Measurements from ENCODE around the gene ZBTB44. TPM values are rescaled to one million over a fixed set of nuclear protein-coding genes. Genes with fewer than 3 reads are reported as not detected.
A peak's percentile ranks its signal among the peaks of the same experiment; 100 is the strongest.

ZBTB44 gene
- total and polyA plus RNA-seq, 3 donors from 2014 or later: 103 to 158 (median 125) TPM

GRCh38 chr11:130215531-130216220 is 99.0 kb downstream of the ZBTB44 start:
- Histone ChIP-seq H3K9me3 (no peaks in the 10 kb centered on the region), H3K27me3 (no peaks in the 10 kb centered on the region), H3K4me3 (no peak overlapping the region), H3K27ac (peak overlapping the region in 1 of 2 donors; percentile 54), H3K36me3 (ENCODE audit: low read depth, missing control alignments) (no peaks in the 10 kb centered on the region), H3K4me1 (peaks cover 21% of the 10 kb centered on the region)
- DNase-seq: peak; percentile 14
- WGBS, 2 donors: 45 to 49% methylated on average over 13 of the region's 13 CpGs
- TF ChIP-seq CTCF (IDR thresholded peaks at IDR 0.05): no peak
- TF ChIP-seq POLR2A (IDR thresholded peaks at IDR 0.05): no peak
- intact Hi-C loops (cut with DNase I; ENCODE audit: low total_unique reads): loop anchor here (10.0 kb wide), 1 partner anchor 209 kb away; the partner anchor contains the start of gene ADAMTS8

GRCh38 chr11:130214861-130215530 is 99.7 kb downstream of the ZBTB44 start:
- 84 to 88% methylated on average over 6 of the region's 6 CpGs for WGBS, 2 donors
- no peak for DNase-seq
- H3K4me1 ChIP-seq: peaks cover 21% of the 10 kb centered on the region
- intact Hi-C loops (cut with DNase I; ENCODE audit: low total_unique reads): loop anchor here (10.0 kb wide), 1 partner anchor 210 kb away; the partner anchor contains the start of gene ADAMTS8
- TF ChIP-seq CTCF (IDR thresholded peaks at IDR 0.05) (no peak), POLR2A (IDR thresholded peaks at IDR 0.05) (no peak)
- H3K9me3 ChIP-seq: no peaks in the 10 kb centered on the region
- H3K36me3 ChIP-seq (ENCODE audit: low read depth, missing control alignments): no peaks in the 10 kb centered on the region
- no peak overlapping the region for H3K27ac ChIP-seq
- H3K4me3 ChIP-seq: no peak overlapping the region
- no peaks in the 10 kb centered on the region for H3K27me3 ChIP-seq

- Histone ChIP-seq H3K4me3 (no peak overlapping the region), H3K27me3 (no peaks in the 10 kb centered on the region), H3K4me1 (peaks cover 21% of the 10 kb centered on the region), H3K36me3 (ENCODE audit: low read depth, missing control alignments) (no peaks in the 10 kb centered on the region), H3K9me3 (no peaks in the 10 kb centered on the region), H3K27ac (no peak overlapping the region)
- WGBS, 2 donors: 87 to 88% methylated on average over 9 of the region's 9 CpGs
- DNase-seq: no peak
- intact Hi-C loops (cut with DNase I; ENCODE audit: low total_unique reads): loop anchor here (10.0 kb wide), 1 partner anchor 211 kb away; the partner anchor contains the start of gene ADAMTS8
- TF ChIP-seq POLR2A (IDR thresholded peaks at IDR 0.05) (no peak), CTCF (IDR thresholded peaks at IDR 0.05) (no peak)
These were observed 100.8 kb downstream of the ZBTB44 start for GRCh38 chr11:130213979-130214281.

GRCh38 chr11:130213143-130213978 is 101.4 kb downstream of the ZBTB44 start:
- Histone ChIP-seq H3K4me3 (no peak overlapping the region), H3K4me1 (peaks cover 21% of the 10 kb centered on the region), H3K27ac (no peak overlapping the region), H3K9me3 (no peaks in the 10 kb centered on the region), H3K36me3 (ENCODE audit: low read depth, missing control alignments) (no peaks in the 10 kb centered on the region), H3K27me3 (no peaks in the 10 kb centered on the region)
- no peak for TF ChIP-seq POLR2A (IDR thresholded peaks at IDR 0.05)
- TF ChIP-seq CTCF (IDR thresholded peaks at IDR 0.05): peak; percentile 72 to 98 (median 90)
- WGBS, 2 donors: 28 to 62% methylated on average over 12 to 28 of the region's 28 CpGs
- peak; percentile 77 for DNase-seq
- intact Hi-C loops (cut with DNase I; ENCODE audit: low total_unique reads): loop anchor here (10.0 kb wide), 1 partner anchor 211 kb away; the partner anchor contains the start of gene ADAMTS8

Data from testis (tissue), 3 donors.